ACHN (cell line): ENCODE results near the gene ELMOD3.
A peak's percentile ranks its signal among the peaks of the same experiment; 100 is the strongest.
"Not testable (repeated sequence)": the region's sequence is repeated elsewhere in the genome, so short reads cannot be mapped to it uniquely, and the experiment has no call there.

Source experiments
- DNase-seq: peaks from one replicate; pipeline ENCODE4 v3.0.0-alpha.2; 2015
- in situ Hi-C: cut with HindIII; loops from 2 replicates; pipeline ENCODE4 v1.10.0; 2017; ENCODE audit warnings: low sequenced_read_pairs, low pct_ligation_motif_present, low pct_unique_long_range_greater_than_20kb

ELMOD3 gene

GRCh38 chr2:85357736-85358135, 3.2 kb downstream of the ELMOD3 start:
- in situ Hi-C loops: no loop called here
- no peak for DNase-seq

- DNase-seq, in situ Hi-C loops: not testable (repeated sequence)
These were observed 8.3 kb downstream of the ELMOD3 start for GRCh38 chr2:85362653-85363387.

GRCh38 chr2:85367180-85367579, 12.6 kb downstream of the ELMOD3 start:
- in situ Hi-C loops: no loop called here
- no peak for DNase-seq

- in situ Hi-C loops: no loop called here
- DNase-seq: no peak
These were observed 14.4 kb downstream of the ELMOD3 start for GRCh38 chr2:85368921-85369320.

DNA sequence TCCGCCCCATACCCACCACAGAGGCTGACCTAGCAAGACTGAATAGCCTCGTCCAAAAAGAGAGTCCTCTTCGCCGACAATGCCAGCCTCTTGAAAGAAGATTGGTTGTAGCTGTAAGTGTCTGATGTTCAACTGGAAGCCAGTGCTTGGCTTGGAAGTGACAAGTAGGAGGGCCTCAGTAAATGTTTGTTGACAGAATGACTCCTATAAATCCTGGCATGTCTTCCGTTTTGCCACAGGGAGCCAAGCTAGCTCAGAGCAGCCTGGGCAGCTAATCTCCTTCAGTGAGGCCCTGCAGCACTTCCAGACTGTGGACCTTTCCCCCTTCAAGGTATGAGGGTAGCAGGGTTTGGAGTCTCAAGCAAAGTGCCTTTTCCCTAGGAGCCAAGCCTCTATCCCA, 14.9 kb downstream of the ELMOD3 start:
- DNase-seq: no peak
- in situ Hi-C loops: no loop called here

DNA sequence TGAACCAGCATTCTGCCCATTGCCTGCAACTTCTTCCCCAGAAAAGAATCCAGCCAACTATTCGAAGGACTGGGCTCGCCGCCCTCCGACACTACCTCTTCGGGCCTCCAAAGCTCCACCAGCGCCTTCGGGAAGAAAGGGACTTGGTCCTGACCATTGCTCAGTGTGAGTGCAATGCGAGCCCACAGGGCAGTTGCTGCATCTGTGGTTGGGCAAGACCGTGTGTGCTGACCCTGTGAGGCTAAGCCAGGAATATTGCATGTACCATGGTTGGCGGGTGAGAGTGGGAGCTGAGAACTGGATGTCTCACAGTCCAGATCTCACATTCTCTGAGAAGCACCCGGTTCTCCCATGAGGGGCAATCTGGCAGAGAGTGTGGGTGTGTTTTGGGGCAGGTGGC, 16.5 kb downstream of the ELMOD3 start:
- DNase-seq: no peak

DNA sequence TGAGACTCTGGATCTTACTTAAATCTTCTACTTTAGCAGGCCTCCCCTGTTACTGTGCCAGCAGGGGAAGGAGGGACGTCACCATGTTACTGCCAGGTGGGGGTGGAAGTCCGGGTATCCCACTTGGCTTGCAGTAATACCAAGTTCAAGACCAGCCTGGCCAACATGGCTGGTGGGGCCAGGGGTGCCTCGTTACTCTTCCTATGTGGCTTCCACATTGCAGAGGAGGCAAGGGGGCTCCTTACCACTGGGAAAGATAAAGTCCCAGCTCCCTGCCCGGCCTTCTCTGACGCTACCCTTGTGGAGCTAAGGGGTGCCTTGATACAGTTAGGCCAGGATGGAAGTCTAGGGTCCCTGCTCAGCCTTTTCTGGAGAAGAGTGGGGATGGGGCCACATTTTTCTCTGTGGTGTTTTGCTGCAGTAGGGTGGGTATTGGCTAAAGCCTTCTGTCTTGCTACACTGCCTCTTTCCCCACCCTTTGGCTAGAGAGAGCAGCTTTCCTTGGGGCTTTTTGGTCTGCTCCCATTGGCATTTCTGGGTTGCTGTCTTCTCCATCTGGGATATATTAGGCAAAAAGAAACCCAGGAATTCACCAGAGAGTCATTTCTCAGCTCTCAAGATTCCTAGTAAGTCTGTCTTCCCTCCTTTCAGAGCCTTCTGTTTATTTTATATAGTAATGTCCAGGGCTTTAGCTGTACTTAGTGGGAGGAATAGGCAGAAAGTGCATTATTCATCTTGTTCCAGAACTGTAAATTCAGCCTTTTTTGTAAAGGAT, 21.9 kb downstream of the ELMOD3 start:
- DNase-seq: no peak
- in situ Hi-C loops: no loop called here

More for the DNA sequence above, 16.5 kb downstream of the ELMOD3 start:
- in situ Hi-C loops: no loop called here

DNA sequence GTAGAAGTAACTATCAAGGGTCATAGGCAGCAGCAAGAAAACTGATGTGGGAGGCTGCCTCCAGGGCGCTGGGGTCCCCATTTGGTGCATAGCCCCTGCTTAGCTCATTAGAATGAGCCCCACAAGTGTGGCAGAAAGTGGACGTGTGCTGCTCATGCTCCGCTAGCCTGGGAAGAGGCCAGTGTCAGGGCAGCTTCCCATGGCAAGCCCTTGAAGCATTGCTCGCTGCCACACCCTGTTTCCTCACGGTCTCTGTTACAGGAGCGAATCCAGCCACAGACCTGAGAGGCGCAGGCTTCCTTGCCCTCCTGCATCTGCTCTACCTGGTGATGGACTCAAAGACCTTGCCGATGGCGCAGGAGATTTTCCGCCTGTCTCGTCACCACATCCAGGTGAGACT, 22.5 kb downstream of the ELMOD3 start:
- no peak for DNase-seq
- in situ Hi-C loops: no loop called here

DNA sequence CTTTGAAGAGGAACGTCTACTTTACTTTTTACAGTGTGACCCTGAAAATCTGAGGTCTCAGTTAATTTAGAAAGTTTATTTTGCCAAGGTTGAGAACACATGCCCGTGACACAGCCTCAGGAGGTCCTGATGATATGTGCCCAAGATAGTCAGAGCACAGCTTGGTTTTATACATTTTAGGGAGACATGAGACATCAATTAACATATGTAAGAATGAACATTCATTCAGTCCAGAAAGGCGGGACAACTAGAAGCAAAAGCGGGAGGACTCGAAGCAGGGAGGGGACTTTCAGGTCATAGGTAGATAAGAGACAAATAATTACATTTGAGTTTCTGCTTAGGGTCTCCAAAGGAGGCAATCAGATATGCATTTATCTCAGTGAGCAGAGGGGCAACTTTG, 23.7 kb downstream of the ELMOD3 start:
- no peak for DNase-seq
- in situ Hi-C loops: no loop called here

GRCh38 chr2:85380048-85380447, 25.5 kb downstream of the ELMOD3 start:
- DNase-seq: no peak
- in situ Hi-C loops: no loop called here

DNA sequence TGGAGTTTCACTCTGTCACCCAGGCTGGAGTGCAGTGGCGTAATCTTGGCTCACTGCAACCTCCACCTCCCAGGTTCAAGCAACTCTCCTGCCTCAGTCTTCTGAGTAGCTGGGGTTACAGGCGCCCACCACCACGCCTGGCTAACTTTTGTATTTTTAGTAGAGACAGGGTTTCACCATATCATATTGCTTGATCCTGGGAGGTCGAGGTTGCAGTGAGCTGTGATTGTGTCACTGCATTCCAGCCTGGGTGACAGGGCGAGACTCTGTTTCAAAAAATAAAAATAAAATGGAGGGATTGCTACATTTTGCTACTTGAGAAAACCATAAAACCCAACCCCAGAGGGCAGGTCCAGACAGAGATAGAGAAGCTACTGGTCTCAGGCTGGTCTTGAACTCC, 28.6 kb downstream of the ELMOD3 start:
- in situ Hi-C loops, DNase-seq: not testable (repeated sequence)

GRCh38 chr2:85383850-85384249, 29.3 kb downstream of the ELMOD3 start:
- in situ Hi-C loops: no loop called here
- no peak for DNase-seq

DNA sequence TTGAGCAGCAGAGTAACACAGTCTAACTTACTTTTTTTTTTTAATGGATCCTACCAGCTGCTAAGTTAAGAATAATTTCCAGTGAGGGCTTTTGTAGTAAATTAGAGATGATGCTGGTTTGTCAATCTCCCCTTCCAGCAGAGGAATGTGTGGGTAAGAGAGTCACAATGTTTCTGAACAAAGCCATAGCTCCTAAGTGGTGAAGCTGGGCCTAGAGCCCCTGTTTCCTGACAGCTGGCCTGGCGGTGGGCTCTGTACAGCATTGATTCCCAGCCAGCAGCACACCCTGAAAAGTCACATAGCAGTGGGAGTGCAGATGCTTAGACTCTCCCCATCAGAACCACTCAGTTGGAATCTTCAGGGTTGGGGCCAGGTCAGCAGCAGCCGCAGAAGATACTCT, 31.2 kb downstream of the ELMOD3 start:
- no peak for DNase-seq
- in situ Hi-C loops: no loop called here

DNA sequence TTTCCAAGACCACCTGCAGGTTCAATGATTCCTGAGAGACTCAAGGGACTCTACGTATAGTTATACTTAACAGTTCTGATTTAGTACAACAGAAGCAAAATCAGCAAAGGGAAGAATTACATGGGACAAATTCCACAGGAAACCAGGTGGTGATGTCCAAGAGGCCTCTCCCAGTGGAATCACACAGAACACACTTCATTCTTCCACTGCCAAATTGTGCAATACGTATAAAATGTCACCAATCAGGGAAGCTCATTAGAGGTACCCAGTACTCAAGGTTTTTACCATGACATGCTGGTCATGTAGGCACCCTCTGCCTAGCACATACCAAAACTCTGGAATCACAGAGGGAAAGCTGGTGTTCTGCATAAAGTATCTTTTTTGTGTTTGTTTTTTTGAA, 33.2 kb downstream of the ELMOD3 start:
- in situ Hi-C loops: no loop called here
- no peak for DNase-seq

DNA sequence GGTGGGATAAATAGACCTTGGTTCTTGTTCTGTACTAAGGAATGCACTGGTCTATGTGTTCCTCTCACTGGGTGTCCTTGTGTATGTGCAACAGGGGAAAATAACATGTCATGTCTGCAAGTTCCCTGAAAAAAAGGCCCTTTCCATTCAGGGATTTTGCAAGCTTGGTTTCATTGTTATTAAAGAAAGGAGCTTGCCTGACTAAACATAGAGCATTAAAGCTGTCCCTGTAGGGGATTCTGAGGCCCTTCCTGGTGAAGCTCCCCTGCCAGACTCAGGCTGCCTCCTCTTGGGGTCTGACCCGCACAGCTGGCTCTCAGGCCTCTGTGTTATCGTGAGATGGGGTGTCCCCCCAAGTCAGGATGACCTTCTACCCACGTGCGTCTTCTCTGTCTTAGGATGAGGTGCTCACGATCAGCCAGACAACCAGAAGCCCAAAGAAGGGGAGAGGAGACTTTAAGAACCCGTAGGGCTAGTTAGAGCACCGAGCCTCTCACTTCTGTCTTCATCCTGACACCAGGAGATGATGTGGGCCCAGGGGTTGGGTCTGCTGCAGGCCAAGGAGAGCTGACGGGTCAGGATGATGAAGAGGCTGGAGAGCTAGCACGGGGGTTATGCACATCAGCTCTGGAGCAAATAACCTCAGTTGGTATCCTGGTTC, 34.4 kb downstream of the ELMOD3 start:
- no peak for DNase-seq
- in situ Hi-C loops: no loop called here

DNA sequence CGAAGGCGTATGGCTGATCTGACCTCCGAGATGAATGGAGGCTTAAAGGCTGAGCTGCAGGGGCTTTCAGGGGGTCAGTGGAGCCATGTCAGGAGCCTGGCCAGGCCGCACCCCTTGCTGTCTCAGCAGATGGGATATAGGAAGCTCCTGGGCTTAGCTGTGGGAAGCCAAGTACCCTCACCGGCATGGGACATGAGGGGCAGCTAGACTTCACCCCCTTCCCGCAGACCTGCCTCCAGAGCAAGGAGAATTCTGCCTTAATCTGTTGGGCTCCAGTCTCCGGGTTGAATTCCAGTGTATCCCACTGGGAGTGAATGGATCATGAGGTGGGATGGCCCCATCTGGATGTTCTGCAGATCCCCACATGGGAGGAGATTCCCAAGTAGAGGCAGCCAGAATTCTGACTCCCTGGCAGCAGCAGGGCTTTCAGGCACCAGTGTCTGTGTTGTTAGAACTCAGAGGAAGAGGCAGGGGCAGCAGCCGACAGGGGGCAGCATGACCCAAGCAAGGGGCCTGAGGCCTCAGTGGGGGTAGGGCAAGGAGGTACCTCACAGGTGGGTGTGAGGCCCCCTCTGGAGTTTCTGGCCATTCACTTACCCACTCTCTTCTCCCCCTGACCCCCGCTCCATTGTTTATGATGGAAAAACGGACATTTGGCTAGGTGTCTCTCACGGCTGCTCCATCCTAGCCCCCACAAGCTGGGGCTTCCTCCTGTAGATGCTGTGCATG, 36.5 kb downstream of the ELMOD3 start:
- in situ Hi-C loops: no loop called here
- DNase-seq: peak; percentile 51

DNA sequence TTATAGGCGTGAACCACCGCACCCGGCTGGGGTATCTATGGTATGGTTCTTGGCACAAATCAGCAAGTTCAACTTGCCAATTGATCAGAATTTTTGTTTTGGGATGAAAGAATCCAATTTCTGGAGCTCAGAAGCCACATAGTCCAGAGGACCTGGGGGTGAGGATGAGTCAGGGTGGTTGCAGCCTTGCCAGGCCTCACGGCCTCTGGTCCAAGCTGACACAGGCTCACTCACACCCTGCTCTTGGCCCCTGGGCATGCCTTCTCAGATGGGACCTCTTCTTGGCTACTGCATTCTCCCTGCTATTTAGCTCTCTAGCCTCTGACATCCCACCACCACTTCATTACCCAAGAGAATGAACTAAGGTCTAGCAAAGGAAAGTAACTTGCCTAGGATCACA, 39.3 kb downstream of the ELMOD3 start:
- in situ Hi-C loops: no loop called here
- no peak for DNase-seq

- in situ Hi-C loops: no loop called here
- no peak for DNase-seq
These were observed 39.7 kb downstream of the ELMOD3 start for GRCh38 chr2:85394261-85394681.

DNA sequence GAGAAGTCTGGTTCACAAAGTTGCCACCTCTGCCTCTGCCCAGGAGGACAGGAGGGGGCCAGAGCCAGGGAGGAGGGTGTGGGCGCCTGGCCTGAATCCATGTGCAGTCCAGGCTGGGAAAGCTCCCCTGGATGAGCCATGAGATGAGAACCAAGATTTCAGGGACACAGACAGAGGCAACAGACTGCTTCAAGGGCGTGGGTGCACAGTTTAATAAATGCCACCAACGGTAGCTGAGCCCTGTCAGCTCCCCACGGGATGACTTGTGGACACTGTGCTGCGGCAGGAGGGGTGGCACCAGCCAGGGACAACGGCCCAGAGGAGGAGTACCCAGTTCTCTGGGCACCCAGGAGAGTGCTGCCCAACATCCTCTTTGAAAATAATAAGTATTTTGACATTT, 40.4 kb downstream of the ELMOD3 start:
- in situ Hi-C loops: no loop called here
- no peak for DNase-seq
